HEK293 (cell line): ENCODE measurements around the gene SPTBN1.

Experiments
- GFI1B ChIP-seq: fragments of 450-650 bp; formaldehyde crosslinking; IDR thresholded peaks from 2 replicates; pipeline ENCODE4 v1.5.1; 2016; ENCODE audit warnings: missing biosample characterization, missing genetic modification characterization
- IKZF3 ChIP-seq: fragments of 450-650 bp; IDR thresholded peaks from 2 replicates; pipeline ENCODE4 v1.5.0; 2018; ENCODE audit warnings: missing biosample characterization, mild to moderate bottlenecking, missing genetic modification characterization, moderate library complexity
- KLF1 ChIP-seq: fragments of 450-650 bp; formaldehyde crosslinking; IDR thresholded peaks from 2 replicates; pipeline ENCODE4 v1.5.1; 2016; ENCODE audit warnings: missing biosample characterization, missing genetic modification characterization
- MYNN ChIP-seq: fragments of 450-650 bp; formaldehyde crosslinking; IDR thresholded peaks from 2 replicates; pipeline ENCODE4 v1.5.1; 2016; ENCODE audit warnings: missing biosample characterization, missing genetic modification characterization, borderline replicate concordance
- MZF1 ChIP-seq: fragments of 450-650 bp; formaldehyde crosslinking; IDR thresholded peaks from 2 replicates; pipeline ENCODE4 v1.5.1; 2017; ENCODE audit warnings: missing biosample characterization, missing genetic modification characterization, borderline replicate concordance
- SCRT1 ChIP-seq: fragments of 450-650 bp; formaldehyde crosslinking; IDR thresholded peaks from 2 replicates; pipeline ENCODE4 v1.5.1; 2016; ENCODE audit warnings: missing biosample characterization, missing genetic modification characterization, borderline replicate concordance
- SETDB1 ChIP-seq: IDR thresholded peaks from one replicate; pipeline ENCODE4 v1.6.1; 2017; ENCODE audit warnings: mild to moderate bottlenecking, low read length, moderate library complexity, mixed read lengths; ENCODE audit not compliant: insufficient read length
- YY1 ChIP-seq: fragments of 450-650 bp; formaldehyde crosslinking; IDR thresholded peaks from 2 replicates; pipeline ENCODE4 v1.5.1; 2018; ENCODE audit warnings: missing biosample characterization, missing genetic modification characterization
- ZBTB26 ChIP-seq: fragments of 450-650 bp; formaldehyde crosslinking; optimal IDR thresholded peaks from 2 replicates; pipeline ENCODE3; 2016; ENCODE audit warnings: missing biosample characterization, mild to moderate bottlenecking, missing genetic modification characterization
- ZIC2 ChIP-seq: fragments of 450-650 bp; formaldehyde crosslinking; IDR thresholded peaks from 2 replicates; pipeline ENCODE4 v1.5.1; 2016; ENCODE audit warnings: missing biosample characterization, missing genetic modification characterization
- ZNF112 ChIP-seq: fragments of 450-650 bp; formaldehyde crosslinking; IDR thresholded peaks from 2 replicates; pipeline ENCODE4 v1.5.0; 2017; ENCODE audit warnings: missing biosample characterization, missing genetic modification characterization
- ZNF132 ChIP-seq: fragments of 450-650 bp; formaldehyde crosslinking; IDR thresholded peaks from 2 replicates; pipeline ENCODE4 v1.5.1; 2017; ENCODE audit warnings: missing biosample characterization, missing genetic modification characterization, borderline replicate concordance
- ZNF19 ChIP-seq: fragments of 450-650 bp; formaldehyde crosslinking; IDR thresholded peaks from 2 replicates; pipeline ENCODE4; 2016; ENCODE audit warnings: missing biosample characterization, missing genetic modification characterization, low read depth
- ZNF248 ChIP-seq: fragments of 450-650 bp; formaldehyde crosslinking; IDR thresholded peaks from 2 replicates; pipeline ENCODE4 v1.5.1; 2017; ENCODE audit warnings: missing biosample characterization, missing genetic modification characterization
- ZNF266 ChIP-seq: fragments of 450-650 bp; formaldehyde crosslinking; IDR thresholded peaks from 2 replicates; pipeline ENCODE4 v1.5.1; 2016; ENCODE audit warnings: missing biosample characterization, missing genetic modification characterization, low read depth
- ZNF394 ChIP-seq: fragments of 450-650 bp; formaldehyde crosslinking; IDR thresholded peaks from 2 replicates; pipeline ENCODE4 v1.5.1; 2016; ENCODE audit warnings: missing biosample characterization, missing genetic modification characterization, mild to moderate bottlenecking, moderate library complexity, borderline replicate concordance
- ZNF585B ChIP-seq: fragments of 450-650 bp; formaldehyde crosslinking; IDR thresholded peaks from 2 replicates; pipeline ENCODE4 v1.5.1; 2016; ENCODE audit warnings: missing biosample characterization, missing genetic modification characterization
- ZNF621 ChIP-seq: fragments of 450-650 bp; formaldehyde crosslinking; IDR thresholded peaks from 2 replicates; pipeline ENCODE4 v1.5.1; 2017; ENCODE audit warnings: missing biosample characterization, missing genetic modification characterization
- ZNF626 ChIP-seq: fragments of 450-650 bp; sonication (Bioruptor Pico); formaldehyde crosslinking; IDR thresholded peaks from 2 replicates; pipeline ENCODE4 v1.5.1; 2018; ENCODE audit warnings: missing biosample characterization, missing genetic modification characterization, inconsistent platforms
- ZNF670 ChIP-seq: fragments of 450-650 bp; formaldehyde crosslinking; IDR thresholded peaks from 2 replicates; pipeline ENCODE4 v1.5.1; 2016; ENCODE audit warnings: missing biosample characterization, missing genetic modification characterization, low read depth
- ZNF747 ChIP-seq: fragments of 450-650 bp; formaldehyde crosslinking; IDR thresholded peaks from 2 replicates; pipeline ENCODE4 v1.5.1; 2016; ENCODE audit warnings: missing biosample characterization, missing genetic modification characterization
- ZNF777 ChIP-seq: fragments of 450-650 bp; formaldehyde crosslinking; IDR thresholded peaks from 2 replicates; pipeline ENCODE4 v1.5.1; 2017; ENCODE audit warnings: missing biosample characterization, missing genetic modification characterization, borderline replicate concordance
- ZNF837 ChIP-seq: fragments of 450-650 bp; formaldehyde crosslinking; IDR thresholded peaks from 2 replicates; pipeline ENCODE4 v1.5.1; 2016; ENCODE audit warnings: missing biosample characterization, missing genetic modification characterization
- ZNF843 ChIP-seq: fragments of 450-650 bp; formaldehyde crosslinking; IDR thresholded peaks from 2 replicates; pipeline ENCODE4 v1.5.1; 2016; ENCODE audit warnings: missing biosample characterization, missing genetic modification characterization
- TF ChIP-seq, protein P1 (sequence below): fragments of 450-650 bp; formaldehyde crosslinking; conservative IDR thresholded peaks from 2 replicates; pipeline ENCODE4 v1.5.1; 2016; ENCODE audit warnings: low read depth, missing biosample characterization, missing genetic modification characterization
- TF ChIP-seq, protein P2 (sequence below): fragments of 450-650 bp; formaldehyde crosslinking; IDR thresholded peaks from 2 replicates; pipeline ENCODE4 v1.5.1; 2016; ENCODE audit warnings: missing biosample characterization, missing genetic modification characterization, low read depth
- TF ChIP-seq, protein P3 (sequence below): fragments of 450-650 bp; formaldehyde crosslinking; IDR thresholded peaks from 2 replicates; pipeline ENCODE4 v1.5.1; 2017; ENCODE audit warnings: missing biosample characterization, missing genetic modification characterization
- TF ChIP-seq, protein P4 (sequence below): fragments of 450-650 bp; formaldehyde crosslinking; IDR thresholded peaks from 2 replicates; pipeline ENCODE4; 2016; ENCODE audit warnings: missing biosample characterization, missing genetic modification characterization
- TF ChIP-seq, protein P5 (sequence below): fragments of 450-650 bp; formaldehyde crosslinking; IDR thresholded peaks from 2 replicates; pipeline ENCODE4 v1.5.1; 2017; ENCODE audit warnings: missing biosample characterization, missing genetic modification characterization

Gene SPTBN1

GRCh38 chr2:54455563-54456361 lies at the start of gene SPTBN1 (continued):
- no peak for TF ChIP-seq YY1 (tag by site-specific recombination)
- TF ChIP-seq ZNF747 (tag by site-specific recombination), result no peak
- TF ChIP-seq ZNF626 (tag by site-specific recombination), result no peak
- 0 out of 2 replicates have a peak, but pooled peaks have one; percentile 11 for TF ChIP-seq ZNF777
- 0 out of 2 replicates have a peak, but pooled peaks have one; percentile 16 for TF ChIP-seq ZNF843 (tag by site-specific recombination)
- no peak for TF ChIP-seq ZNF112 (tag by site-specific recombination)
- TF ChIP-seq MYNN (tag by site-specific recombination), result no peak
- TF ChIP-seq, protein P1, sequence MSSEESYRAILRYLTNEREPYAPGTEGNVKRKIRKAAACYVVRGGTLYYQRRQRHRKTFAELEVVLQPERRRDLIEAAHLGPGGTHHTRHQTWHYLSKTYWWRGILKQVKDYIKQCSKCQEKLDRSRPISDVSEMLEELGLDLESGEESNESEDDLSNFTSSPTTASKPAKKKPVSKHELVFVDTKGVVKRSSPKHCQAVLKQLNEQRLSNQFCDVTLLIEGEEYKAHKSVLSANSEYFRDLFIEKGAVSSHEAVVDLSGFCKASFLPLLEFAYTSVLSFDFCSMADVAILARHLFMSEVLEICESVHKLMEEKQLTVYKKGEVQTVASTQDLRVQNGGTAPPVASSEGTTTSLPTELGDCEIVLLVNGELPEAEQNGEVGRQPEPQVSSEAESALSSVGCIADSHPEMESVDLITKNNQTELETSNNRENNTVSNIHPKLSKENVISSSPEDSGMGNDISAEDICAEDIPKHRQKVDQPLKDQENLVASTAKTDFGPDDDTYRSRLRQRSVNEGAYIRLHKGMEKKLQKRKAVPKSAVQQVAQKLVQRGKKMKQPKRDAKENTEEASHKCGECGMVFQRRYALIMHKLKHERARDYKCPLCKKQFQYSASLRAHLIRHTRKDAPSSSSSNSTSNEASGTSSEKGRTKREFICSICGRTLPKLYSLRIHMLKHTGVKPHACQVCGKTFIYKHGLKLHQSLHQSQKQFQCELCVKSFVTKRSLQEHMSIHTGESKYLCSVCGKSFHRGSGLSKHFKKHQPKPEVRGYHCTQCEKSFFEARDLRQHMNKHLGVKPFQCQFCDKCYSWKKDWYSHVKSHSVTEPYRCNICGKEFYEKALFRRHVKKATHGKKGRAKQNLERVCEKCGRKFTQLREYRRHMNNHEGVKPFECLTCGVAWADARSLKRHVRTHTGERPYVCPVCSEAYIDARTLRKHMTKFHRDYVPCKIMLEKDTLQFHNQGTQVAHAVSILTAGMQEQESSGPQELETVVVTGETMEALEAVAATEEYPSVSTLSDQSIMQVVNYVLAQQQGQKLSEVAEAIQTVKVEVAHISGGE, result no peak
- no peak for TF ChIP-seq SETDB1
- TF ChIP-seq ZNF837 (tag by site-specific recombination), result no peak
- no peak for TF ChIP-seq MZF1 (tag by site-specific recombination)
- no peak for TF ChIP-seq IKZF3
- TF ChIP-seq ZNF394 (tag by site-specific recombination), result no peak
- TF ChIP-seq ZNF266 (tag by site-specific recombination), result no peak
- TF ChIP-seq, protein P2, sequence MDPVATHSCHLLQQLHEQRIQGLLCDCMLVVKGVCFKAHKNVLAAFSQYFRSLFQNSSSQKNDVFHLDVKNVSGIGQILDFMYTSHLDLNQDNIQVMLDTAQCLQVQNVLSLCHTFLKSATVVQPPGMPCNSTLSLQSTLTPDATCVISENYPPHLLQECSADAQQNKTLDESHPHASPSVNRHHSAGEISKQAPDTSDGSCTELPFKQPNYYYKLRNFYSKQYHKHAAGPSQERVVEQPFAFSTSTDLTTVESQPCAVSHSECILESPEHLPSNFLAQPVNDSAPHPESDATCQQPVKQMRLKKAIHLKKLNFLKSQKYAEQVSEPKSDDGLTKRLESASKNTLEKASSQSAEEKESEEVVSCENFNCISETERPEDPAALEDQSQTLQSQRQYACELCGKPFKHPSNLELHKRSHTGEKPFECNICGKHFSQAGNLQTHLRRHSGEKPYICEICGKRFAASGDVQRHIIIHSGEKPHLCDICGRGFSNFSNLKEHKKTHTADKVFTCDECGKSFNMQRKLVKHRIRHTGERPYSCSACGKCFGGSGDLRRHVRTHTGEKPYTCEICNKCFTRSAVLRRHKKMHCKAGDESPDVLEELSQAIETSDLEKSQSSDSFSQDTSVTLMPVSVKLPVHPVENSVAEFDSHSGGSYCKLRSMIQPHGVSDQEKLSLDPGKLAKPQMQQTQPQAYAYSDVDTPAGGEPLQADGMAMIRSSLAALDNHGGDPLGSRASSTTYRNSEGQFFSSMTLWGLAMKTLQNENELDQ (tag by site-specific recombination), result no peak
- no peak for TF ChIP-seq ZNF585B (tag by site-specific recombination)
- peak; percentile 96 for TF ChIP-seq ZBTB26
- TF ChIP-seq, protein P3, sequence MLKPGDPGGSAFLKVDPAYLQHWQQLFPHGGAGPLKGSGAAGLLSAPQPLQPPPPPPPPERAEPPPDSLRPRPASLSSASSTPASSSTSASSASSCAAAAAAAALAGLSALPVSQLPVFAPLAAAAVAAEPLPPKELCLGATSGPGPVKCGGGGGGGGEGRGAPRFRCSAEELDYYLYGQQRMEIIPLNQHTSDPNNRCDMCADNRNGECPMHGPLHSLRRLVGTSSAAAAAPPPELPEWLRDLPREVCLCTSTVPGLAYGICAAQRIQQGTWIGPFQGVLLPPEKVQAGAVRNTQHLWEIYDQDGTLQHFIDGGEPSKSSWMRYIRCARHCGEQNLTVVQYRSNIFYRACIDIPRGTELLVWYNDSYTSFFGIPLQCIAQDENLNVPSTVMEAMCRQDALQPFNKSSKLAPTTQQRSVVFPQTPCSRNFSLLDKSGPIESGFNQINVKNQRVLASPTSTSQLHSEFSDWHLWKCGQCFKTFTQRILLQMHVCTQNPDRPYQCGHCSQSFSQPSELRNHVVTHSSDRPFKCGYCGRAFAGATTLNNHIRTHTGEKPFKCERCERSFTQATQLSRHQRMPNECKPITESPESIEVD (tag by site-specific recombination), result no peak
- TF ChIP-seq KLF1 (tag by site-specific recombination), result peak; percentile 78
- TF ChIP-seq ZIC2 (tag by site-specific recombination), result peak; percentile 57
- no peak for TF ChIP-seq GFI1B (tag by site-specific recombination)
- TF ChIP-seq, protein P4, sequence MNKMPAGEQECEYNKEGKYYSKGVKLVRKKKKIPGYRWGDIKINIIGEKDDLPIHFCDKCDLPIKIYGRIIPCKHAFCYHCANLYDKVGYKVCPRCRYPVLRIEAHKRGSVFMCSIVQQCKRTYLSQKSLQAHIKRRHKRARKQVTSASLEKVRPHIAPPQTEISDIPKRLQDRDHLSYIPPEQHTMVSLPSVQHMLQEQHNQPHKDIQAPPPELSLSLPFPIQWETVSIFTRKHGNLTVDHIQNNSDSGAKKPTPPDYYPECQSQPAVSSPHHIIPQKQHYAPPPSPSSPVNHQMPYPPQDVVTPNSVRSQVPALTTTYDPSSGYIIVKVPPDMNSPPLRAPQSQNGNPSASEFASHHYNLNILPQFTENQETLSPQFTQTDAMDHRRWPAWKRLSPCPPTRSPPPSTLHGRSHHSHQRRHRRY (tag by site-specific recombination), result no peak
- TF ChIP-seq ZNF132 (tag by site-specific recombination), result no peak
- no peak for TF ChIP-seq ZNF670 (tag by site-specific recombination)
- TF ChIP-seq ZNF19 (tag by site-specific recombination), result no peak
- TF ChIP-seq ZNF248 (tag by site-specific recombination), result no peak
- TF ChIP-seq, protein P5, sequence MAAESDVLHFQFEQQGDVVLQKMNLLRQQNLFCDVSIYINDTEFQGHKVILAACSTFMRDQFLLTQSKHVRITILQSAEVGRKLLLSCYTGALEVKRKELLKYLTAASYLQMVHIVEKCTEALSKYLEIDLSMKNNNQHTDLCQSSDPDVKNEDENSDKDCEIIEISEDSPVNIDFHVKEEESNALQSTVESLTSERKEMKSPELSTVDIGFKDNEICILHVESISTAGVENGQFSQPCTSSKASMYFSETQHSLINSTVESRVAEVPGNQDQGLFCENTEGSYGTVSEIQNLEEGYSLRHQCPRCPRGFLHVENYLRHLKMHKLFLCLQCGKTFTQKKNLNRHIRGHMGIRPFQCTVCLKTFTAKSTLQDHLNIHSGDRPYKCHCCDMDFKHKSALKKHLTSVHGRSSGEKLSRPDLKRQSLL (tag by site-specific recombination), result no peak
- no peak for TF ChIP-seq ZNF621 (tag by site-specific recombination)
- TF ChIP-seq SCRT1 (tag by site-specific recombination), result no peak
